Hindlimb muscle (tissue), 1 donor: ENCODE results near the gene ATG13. TPM values are rescaled to one million over a fixed set of nuclear protein-coding genes. Genes with fewer than 3 reads are reported as not detected.
"Not testable (repeated sequence)": the region's sequence is repeated elsewhere in the genome, so short reads cannot be mapped to it uniquely, and the experiment has no call there.

Experiments
- DNase-seq: peaks from one replicate; pipeline ENCODE4 v3.0.0-alpha.2; 2013
- polyA plus RNA-seq: library from polyadenylated mRNA; unstranded; fragments of 120-200 nt; gene quantifications from one replicate; pipeline ENCODE4 v1.2.1, GENCODE V29; 2013; ENCODE audit not compliant: insufficient read length

The ATG13 gene
- polyA plus RNA-seq, 1 donor: 38.7 TPM

DNA sequence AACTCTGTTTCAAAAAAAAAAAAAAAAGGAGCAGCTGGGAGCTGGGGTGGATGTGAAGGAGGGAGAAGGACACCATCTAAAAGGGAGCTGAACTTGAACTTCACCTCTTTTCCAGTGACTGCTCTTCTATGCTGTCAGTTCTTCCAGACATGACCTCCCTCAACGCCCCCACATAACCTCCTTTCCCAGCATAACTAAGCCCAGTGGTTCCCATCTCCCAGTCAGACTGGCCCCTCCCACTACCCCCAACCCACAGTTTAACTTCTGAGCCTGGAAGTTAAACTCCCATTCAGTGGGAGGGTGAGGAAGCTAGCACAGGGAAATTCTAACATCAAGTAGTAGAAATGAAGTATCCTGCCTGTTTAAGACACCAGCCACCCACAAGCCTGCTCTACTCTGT, 81.2 kb downstream of the ATG13 start:
- DNase-seq: no peak

DNA sequence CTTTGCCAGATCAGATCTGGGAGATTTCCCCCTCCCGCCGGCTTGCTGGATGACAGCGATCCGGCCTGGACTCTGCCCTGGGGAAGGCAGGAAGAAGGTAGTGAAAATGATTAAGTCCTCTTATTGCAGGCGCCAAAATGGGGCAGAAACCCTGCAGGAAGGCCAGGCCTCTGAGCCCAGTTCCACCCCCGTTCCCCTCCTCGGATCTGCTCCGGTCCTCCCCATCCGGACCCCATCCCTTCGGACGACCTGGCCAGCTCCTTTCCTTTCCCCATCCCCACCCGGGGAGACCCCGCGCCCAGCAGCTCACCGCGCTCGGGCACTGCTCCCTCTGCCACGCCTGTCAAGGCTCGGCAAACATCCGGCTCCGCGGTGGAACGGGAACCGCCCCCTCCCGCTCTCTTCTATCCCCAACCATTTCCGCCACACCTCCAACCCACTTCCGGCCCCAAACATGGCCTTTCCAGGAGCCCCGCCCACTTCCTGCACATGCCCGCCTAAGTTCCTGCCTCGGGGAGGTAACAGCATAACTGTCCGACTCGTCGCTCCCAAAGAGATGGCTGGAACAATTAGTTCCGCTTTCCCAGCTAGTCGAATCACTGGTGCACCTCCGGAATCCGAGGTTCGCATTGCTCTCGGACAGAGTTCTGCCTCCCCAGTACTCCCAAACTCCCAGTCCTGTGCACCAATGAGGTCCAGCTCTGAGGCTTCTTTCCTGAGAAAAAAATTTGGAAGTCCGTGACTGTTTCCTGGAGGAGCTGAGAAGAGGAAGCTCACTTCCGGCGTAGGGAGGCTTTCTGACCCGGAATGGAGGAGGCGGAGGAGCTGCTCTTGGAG, 83.1 kb downstream of the ATG13 start, which contains the start of the genes ARHGAP1 and ZNF408:
Gene ARHGAP1, minus strand, starts transcription at position 379 of the 837 bp plus-strand sequence. CDS start 4,512 bp downstream, outside the sequence.
Gene ZNF408, plus strand, starts transcription at position 791 of the 837 bp plus-strand sequence. Its CDS starts 17 bp downstream, at position 808.
- DNase-seq: peak; percentile 98

DNA sequence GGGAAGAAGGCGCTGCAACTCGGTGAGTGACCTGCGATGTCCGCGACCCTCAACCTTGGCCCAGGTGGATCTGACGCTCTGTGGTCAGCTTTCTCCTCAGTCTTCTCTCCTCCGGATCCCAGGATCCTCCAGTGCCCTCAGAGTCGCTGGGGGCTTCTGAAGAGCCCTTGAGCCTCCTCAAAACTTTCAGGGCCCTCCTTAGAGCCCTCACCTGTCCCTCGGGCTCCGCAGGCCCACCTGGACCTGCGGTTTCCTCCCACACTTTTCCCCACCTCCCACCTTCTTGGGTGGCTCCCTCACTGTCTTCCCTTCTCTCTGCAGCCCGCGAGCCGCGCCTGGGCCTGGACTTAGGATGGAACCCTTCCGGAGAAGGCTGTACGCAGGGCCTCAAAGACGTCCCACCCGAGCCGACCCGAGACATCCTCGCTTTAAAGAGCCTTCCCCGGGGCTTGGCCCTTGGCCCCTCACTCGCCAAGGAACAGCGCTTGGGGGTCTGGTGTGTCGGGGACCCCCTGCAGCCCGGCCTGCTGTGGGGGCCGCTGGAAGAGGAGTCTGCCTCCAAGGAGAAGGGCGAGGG, 83.8 kb downstream of the ATG13 start:
- no peak for DNase-seq

DNA sequence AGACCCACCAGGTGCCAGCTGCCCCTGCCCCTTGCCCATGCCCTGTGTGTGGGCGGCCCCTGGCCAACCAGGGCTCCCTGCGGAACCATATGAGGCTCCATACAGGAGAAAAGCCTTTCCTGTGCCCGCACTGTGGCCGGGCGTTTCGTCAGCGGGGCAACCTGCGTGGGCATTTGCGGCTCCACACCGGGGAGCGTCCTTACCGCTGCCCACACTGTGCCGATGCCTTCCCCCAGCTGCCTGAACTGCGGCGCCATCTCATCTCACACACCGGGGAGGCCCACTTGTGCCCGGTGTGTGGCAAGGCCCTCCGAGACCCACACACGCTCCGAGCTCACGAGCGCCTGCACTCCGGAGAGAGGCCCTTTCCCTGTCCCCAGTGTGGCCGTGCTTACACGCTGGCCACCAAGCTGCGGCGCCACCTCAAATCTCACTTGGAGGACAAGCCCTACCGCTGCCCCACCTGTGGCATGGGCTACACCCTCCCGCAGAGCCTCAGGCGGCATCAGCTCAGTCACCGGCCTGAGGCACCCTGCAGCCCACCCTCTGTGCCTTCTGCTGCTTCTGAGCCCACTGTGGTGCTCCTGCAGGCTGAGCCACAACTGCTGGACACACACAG, 87.8 kb downstream of the ATG13 start:
- DNase-seq: no peak

GRCh38 chr11:46706886-46707285, 89.5 kb downstream of the ATG13 start:
- DNase-seq: no peak

DNA sequence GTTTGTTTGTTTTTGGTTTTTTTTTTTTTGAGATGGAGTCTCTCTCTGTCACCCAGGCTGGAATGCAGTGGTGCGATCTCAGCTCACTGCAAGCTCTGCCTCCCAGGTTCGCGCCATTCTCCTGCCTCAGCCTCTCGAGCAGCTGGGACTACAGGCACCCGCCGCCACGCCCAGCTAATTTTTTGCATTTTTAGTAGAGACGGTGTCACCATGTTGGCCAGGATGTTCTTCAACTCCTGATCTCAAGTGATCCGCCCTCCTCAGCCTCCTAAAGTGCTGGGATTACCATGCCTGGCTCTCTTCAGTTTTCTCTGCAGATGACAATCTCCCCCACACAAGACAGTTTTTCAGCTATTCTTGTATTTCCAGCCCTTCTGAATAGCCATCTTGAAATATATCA, 92.0 kb downstream of the ATG13 start:
- not testable (repeated sequence) for DNase-seq

- peak; percentile 75 for DNase-seq
These were observed 93.5 kb downstream of the ATG13 start for GRCh38 chr11:46710821-46711269.

- no peak for DNase-seq
These were observed 94.0 kb downstream of the ATG13 start for GRCh38 chr11:46711303-46711702.

DNA sequence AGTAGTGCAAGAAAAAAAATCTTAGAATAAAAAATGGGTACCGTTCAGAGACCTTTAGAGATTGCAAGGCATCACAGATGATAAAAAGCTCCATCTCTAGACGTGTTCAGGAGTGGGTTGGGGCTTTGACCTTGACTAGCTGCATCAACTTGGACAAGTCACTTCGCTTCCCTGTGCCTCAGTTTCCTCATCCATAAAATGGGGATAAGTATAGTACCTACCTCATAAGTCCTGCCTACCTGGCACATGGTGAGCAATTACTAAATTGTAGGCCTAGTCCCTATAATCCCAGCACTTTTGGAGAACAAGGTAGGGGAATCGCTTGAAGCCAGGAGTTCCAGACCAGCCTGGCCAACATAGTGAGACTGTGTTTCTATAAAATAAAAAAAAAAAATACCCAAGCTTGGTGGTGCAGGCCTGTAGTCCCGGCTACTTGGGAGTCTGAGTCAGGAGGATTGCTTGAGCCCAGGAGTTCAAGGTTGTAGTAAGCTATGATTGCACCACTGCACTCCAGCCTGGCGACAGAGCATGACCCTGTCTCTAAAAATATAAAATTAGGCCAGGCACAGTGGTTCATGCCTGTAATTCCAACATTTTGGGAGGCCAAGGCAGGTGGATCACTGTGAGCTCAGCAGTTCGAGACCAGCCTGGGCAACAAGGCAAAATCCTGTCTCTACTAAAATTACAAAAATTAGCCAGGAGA, 95.7 kb downstream of the ATG13 start:
- DNase-seq: no peak

DNA sequence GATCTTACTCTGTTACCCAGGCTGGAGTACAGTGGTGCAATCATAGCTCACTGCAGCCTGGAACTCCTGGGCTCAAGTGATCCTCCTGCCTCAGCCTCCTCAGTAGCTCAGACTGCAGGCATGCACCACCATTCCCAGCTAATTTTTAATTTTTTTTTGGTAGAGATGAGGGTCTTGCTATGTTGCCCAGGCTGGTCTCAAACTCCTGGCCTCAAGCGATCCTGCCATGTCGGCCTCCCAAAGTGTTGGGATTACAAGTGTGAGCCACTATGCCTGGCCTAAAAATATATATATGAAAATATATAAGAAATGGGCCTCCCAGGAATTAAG, 100.4 kb downstream of the ATG13 start:
- DNase-seq: not testable (repeated sequence)

- no peak for DNase-seq
These were observed 101.0 kb downstream of the ATG13 start for GRCh38 chr11:46718155-46719019.

DNA sequence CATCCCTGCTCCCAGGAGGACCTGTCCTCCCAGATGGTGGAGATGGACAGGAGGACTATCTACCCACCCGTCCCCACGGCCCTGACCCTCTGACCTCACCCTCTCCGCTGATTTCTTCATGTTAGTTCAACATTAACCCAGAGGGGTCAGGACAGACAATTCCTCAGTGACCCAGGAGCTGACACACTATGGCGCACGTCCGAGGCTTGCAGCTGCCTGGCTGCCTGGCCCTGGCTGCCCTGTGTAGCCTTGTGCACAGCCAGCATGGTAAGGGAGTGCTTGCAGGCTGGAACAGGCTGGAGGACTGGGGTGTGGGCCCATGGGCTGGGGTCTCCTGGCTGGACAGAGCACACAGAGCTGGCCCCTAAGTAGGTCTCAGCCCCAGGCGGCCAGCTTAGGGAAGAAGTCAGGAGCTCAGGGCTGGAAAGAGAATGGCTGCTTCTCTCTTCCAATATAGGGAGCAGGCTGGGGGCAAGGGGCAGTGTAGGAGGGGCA, 101.7 kb downstream of the ATG13 start, which contains the start of gene F2:
Gene F2, plus strand, starts transcription at position 166 of the 495 bp plus-strand sequence. Its CDS starts 23 bp downstream, at position 189.
- DNase-seq: no peak

DNA sequence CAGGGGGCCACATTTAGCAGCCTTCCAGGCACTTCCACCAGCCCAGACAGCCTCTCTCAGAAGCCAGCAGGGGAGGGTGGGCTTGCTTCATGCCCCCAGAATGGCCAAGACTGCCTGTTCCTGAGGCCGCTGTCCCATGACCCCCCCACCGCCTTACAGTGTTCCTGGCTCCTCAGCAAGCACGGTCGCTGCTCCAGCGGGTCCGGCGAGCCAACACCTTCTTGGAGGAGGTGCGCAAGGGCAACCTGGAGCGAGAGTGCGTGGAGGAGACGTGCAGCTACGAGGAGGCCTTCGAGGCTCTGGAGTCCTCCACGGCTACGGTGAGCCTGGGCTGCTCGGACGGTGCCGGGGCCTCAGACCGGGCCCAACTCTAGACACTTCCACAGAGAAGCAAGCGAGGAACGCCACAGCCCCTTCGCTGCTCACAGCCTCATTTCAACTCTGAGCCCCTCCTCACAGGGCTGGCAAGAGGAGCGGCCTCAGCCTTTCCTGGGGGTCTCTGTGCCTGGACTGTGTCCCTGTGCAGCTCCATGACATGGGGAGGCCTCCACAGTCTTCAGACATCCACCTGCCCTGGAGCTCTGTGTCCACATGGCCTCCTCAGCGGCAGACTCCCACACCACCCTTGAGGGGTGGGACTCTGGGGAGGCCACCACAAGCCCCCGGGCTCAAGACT, 102.3 kb downstream of the ATG13 start:
- no peak for DNase-seq

- no peak for DNase-seq
These were observed 103.9 kb downstream of the ATG13 start for GRCh38 chr11:46721286-46721685.

DNA sequence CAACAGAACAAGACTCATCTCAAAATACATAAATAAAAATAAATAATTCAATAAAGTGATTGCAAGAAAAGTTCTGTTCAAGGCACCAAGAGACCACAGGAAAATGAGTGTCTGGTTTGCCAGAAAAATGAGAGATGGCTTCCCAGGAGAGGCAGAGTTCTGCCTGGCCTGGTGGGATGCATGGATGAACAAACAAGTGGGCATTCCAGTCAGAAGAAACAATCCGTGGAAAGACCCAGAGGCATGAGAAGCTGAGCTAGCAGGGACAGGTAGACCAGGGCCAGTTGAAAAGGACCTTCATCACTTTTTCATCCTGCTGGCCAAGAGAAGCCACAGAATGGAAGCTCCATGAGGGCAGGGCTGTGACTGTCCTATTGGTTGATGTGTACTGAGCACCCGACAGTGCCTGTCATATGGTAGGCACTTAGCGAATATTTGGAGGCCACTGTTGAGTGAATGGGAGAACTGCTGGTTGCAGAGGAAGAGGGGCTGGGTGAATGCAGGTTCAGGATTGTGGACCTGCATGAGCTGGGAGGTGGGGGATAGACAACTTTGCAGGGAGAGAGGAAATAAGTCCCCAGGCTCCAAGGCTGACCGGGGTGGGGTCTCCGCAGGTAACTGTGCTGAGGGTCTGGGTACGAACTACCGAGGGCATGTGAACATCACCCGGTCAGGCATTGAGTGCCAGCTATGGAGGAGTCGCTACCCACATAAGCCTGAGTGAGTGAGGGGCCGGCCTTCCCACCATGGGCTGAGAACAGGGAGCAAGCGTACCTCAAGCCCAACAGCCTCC, 105.4 kb downstream of the ATG13 start:
- no peak for DNase-seq

- DNase-seq: no peak
These were observed 106.0 kb downstream of the ATG13 start for GRCh38 chr11:46723359-46723680.

- no peak for DNase-seq
These were observed 106.7 kb downstream of the ATG13 start for GRCh38 chr11:46724088-46724487.
